GM18868 (cell line): ENCODE measurements around the gene KRTDAP.
"Not testable (repeated sequence)": the region's sequence is repeated elsewhere in the genome, so short reads cannot be mapped to it uniquely, and the experiment has no call there.

Experiments
- ATAC-seq: cut with Tn5 transposase; IDR thresholded peaks from one replicate; pipeline ENCODE4 v1.9.1; 2021; ENCODE audit warnings: mild to moderate bottlenecking, moderate library complexity; ENCODE audit not compliant: unreplicated experiment

KRTDAP gene

DNA sequence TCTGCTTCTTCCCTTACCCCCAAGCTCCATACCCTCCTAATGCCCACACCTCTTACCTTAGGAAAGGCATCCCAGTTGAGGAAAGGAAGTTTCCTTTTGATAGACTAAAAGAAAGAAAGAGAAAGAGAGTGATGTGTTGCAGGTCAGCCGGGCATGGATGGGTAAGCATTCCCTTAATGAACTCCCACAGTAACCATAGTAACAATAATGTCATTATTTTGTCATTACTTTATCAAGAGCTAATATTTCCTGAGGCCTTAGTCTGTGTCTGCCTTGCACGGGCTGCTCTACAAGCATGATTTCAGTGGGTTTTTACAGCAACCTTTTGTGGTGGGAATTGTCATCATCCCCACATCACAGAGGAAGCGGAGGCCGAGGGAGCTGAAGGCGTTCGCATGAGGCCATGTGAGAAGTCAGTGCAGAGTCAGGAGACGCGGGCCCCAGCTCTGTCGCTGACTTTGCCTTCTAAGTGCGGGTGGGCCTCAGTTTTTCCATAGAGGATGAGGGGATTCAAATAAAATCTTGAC is 2.5 kb downstream of the KRTDAP start:
- ATAC-seq, result no peak

DNA sequence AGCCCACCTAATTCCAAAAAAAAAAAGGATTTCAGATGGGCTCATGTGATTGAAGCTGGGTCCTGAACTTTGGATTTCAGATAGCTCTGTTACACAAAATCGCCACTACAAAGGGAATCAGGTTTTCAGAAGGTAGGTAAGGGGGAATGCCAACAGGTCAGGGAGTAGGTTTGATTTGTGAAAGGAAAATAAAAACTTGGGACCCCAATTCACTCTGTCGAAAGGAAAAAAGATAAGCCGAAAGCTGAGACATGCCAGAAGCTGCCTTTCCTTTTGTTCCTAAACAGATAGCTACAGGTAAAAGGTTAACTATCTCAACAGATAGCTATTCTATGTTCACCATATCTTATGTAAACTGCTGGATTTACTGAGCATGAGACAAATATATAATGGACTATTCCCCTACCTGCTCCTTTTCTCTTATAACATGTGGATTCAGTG is 4.0 kb downstream of the KRTDAP start:
- no peak for ATAC-seq

DNA sequence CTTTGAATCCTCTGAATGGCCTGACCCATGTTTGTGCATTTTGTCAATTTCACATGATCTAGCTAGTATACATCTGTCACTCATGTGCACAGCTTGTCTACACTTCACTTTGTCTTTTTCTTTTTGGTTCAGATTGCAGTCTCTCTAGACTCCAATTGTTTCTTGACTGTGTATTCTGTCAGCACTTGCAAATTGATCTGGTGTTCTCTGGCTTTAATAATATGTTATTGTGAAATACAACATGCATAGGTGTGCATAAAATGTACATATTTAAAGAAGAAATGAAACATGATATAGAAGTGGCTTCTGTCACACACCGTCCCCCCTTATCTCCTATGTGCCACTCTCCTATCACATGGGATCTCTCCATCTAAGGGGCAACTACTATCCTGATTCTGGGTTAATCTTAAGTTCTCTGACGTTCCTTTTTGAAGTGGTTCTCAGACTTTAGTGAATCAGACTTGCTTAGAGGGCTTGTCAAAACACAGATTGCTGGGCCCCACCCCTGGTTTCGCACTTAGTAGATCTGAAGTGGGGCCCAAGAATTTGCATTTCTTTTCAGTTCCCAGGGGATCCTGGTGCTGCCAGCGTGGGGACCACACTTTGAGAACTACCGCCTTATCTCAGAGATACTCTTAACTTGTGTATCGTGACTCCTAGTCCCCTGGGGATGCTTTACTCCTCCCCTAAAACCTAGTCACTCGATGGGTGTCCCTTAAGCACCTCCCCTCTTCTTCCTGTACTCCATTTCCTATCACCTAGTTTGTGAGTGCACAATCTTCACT is 5.8 kb downstream of the KRTDAP start:
- ATAC-seq, result peak; percentile 49

DNA sequence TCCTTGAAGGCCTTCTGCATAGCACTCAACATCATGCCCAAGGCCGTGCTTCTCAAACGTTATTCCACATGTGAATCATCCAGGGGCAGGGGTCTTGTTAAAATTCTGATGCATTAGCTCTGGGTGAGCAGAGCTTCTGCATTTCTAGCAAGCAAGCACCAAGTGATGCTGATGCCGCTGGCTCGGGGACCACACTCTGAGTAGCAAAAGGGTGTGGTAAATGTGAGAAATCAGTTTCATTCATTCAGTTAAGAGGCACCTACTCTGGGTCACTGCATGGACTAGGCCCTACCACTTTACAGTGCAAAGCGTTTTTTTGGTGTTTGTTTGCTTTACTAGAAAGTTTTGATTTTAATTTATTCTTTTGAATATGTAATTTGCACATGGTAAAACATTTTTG is 7.2 kb downstream of the KRTDAP start:
- no peak for ATAC-seq

DNA sequence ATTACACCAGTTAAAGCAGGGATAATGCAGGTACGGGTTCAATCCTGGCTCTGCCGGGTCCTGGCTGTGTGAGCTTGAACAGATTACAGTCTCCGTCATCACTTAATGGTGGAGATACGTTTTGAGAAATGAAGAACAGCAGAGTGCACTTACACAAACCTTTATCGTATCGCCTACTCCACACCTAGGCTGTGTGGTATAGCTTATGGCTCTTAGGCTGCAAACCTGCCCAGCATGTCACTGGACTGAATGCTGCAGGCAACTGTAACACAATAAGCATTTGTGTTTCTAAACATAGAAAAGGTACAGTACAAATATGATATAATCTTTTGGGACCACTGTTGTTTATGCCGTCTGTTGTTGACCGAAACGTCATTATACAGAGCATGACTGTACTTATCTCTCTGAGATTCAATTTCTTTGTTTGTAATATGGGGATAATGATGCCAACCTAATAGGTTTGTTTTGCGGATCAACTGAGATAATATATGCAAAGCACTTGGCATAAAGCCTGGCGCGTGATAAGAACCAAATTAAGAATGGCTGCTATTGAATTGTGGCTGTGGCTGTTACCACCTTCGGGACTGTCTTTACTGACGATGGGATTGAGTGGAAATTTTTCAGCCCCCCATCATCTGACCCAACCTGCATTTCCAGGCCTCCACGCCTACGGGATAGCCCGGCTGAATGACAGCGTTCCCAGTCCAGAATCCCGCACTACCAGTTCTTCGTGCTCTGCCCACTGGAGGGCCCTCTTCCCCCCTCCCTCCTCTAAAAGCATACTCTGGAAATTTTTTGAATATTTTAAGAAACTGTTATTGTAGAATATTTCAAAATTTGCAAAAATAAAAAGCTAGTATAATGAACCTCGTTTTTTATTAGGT is 11.2 kb downstream of the KRTDAP start:
- no peak for ATAC-seq

DNA sequence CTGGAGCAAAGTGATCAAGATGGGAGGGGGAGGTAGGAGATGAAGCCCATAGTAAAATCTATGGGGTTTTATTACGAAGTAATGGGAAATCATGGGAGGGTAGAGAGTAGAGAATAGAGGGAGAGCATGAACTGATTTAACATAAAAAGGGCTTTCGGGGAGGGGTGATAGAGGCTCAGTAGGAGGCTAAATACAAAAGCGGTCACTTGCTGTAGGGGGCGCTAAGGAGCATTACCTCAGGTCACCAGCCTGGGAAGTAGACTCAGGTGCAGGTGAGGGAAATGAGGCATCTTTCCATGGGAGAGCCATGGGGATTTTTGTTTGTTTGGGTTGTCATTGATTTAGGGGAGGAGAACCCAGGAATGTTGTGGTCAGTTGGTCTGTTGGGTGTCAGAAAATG is 14.1 kb downstream of the KRTDAP start:
- ATAC-seq, result no peak

DNA sequence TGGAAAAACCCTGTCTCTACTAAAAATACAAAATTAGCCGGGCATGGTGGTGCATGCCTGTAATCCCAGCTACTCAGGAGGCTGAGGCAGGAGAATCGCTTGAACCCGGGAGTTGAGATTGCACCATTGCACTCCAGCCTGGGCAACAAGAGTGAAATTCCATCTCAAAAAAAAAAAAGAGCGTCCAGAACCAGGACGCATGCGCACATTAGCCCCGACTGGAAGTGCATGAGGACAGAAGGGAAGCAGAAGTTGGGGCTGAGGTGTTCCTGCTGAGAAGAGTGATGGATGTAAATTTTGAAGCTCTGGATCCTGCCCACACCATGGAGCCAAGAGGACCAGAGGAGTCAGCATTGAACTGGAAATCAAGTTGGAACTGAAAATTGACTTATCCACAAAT is 15.7 kb downstream of the KRTDAP start:
- ATAC-seq, result not testable (repeated sequence)

DNA sequence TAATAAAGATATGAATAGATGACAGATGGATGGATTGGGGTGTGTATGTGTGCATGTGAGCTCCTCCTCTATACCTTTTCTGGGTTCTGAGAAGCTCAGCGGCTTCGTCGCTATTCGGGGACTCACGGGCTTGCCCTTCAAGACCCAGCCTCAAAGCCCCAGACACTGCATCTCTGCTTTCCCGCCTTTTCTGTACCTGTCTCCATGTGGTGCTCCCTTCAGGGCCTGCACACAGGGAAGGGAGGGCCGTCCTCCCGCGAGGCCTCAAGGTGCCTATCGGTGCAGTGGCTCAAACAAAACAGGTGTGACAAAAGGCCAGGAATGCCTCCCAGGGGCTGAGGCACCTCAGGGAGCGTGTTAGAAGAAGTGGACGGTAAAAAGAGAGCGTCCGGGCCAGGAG is 16.2 kb downstream of the KRTDAP start:
- ATAC-seq, result no peak

DNA sequence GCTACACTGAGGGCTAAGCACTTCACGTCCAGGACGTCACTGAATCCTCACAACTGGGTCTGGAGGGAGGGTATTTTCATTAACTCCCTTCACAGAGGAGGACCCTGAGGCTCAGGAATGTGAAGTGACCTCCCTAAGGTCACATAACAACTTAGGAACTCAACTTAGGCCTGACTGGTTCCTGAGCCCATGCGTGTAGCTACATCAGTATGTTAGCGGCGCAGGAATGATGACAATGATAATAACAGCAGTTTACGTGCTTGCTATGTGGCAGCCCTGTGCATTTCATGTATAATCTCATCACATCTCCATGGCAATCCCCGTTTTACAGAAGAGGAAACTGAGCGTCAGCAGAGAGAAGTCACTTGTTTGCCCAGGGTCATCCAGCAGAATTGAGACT is 18.3 kb downstream of the KRTDAP start:
- ATAC-seq, result no peak

DNA sequence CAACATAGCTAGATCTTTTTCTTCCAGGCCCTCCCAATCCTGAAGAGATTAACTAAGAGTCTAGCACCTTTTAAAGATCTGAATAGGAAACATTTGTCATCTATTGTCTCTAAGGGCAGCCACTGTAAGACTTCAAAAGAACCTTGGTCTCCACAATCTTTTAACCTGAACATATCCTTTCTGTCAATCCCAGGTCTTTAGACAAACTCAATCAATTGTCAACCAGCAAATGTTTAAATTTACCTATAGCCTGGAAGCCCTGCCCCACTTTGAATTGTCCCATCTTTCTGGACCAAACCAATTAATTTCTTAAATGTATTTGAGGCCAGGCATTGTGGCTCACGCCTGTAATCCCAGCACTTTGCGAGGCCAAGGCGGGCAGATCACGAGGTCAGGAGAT is 19.2 kb downstream of the KRTDAP start:
- ATAC-seq, result not testable (repeated sequence)

DNA sequence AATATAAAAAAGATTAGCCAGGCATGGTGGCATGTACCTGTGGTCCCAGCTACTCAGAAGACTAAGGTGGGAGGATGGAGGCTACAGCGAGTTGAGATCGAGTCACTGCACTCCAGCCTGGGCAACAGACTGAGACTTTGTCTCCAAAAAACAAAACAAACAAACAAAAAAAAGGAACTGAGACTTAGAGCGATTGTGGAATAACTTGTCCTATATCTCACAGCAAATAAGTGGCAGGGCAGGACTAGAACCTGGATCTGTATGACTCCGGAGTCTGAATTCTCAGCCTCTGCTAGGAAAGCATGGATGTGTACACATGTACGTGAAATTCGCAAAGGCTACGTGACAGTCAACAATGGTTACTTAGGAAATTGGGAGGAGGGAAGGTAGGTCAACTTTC is 20.1 kb downstream of the KRTDAP start:
- ATAC-seq, result no peak

DNA sequence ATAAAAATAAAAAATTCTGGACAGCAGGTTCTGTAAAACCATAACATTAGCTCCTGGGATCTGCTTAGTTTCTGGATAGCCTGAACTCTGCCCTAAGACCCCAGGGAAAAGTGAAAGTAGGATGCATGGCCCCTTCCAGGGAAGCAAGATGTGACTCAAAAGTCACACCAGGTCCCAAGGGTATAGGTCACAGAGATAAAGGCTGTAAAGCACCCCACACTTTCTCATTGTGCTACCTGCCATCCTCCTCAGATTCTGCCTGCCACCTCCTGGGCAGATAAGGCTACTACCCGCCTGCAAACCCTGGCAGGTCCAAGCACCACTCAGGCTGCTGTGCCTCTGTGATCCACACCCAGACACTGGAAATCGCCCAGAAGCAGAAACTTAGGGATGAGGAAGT is 21.6 kb downstream of the KRTDAP start:
- peak; percentile 55 for ATAC-seq

DNA sequence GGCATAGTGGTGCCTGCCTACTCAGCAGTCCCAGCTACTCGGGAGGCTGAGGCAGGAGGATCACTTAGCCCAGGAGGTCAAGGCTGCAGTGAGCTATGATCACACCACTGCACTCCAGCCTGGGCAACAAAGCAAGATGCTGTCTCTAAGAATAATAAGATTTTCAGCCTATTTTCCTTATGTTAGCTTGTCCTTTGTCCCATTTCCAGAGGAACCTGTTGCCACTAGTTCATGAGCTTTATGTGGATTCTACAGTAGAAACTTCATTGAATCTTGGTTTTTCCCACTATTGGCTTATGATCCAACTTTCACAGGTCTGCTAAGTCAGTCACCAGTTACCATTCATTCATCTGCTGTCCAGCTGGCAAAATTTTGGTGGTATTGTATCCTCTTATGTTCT is 24.0 kb downstream of the KRTDAP start:
- ATAC-seq, result no peak

DNA sequence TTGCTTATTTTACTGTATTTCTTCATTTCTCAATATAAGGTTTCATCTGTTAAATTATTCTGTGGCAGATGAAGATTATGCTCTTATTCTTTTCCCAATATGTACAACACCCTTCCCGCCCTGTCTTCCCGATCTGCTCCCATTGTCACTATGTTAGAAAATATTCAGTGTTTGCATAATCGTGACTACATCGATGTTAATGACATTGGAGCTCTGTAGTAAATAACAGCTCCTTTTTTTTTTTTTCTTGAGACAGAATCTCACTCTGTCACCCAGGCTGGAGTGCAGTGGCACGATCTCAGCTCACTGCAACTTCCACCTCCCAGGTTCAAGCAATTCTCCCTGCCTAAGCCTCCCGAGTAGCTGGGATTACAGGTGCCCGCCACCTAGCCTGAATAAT is 27.3 kb downstream of the KRTDAP start:
- ATAC-seq, result not testable (repeated sequence)

DNA sequence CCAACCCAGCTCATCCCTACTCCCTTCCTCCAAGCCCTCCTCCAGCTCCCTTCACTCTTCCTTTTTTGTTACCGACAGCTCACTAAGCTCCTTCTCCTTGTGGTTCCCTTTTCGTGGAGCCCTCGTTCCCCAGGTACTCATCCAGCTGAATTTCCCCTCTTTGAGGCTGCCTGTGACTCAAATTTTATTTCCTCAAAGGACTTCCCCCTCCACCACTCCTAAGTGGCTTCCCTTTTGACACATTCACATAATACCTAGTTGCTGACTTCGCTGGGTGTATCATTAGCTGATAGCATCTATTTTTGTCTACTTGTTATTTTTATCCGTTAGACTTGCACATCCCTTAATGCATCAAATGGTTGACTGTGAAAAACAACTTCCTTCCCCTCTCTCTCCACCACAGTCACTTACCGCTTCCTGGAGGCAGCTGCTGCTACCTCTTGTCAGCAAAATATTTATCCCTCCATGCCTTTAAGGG is 27.7 kb downstream of the KRTDAP start:
- peak; percentile 64 for ATAC-seq

DNA sequence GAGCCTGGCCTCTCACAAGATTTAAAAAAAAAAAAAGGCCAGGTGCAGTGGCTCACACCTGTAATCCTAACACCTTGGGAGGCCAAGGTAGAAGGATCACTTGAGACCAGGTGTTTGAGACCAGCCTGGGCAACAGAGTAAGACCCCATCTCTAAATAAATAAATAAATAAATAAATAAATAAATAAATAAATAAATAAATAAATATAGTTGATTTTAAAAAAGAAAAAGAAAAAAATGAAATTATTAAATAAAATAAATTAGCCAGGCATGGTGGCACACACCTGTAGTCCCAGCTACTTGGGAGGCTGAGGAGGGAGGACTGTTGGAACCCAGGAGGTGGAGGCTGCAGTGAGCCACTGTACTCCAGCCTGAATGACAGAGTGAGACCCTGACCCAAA is 28.5 kb downstream of the KRTDAP start:
- ATAC-seq, result not testable (repeated sequence)

DNA sequence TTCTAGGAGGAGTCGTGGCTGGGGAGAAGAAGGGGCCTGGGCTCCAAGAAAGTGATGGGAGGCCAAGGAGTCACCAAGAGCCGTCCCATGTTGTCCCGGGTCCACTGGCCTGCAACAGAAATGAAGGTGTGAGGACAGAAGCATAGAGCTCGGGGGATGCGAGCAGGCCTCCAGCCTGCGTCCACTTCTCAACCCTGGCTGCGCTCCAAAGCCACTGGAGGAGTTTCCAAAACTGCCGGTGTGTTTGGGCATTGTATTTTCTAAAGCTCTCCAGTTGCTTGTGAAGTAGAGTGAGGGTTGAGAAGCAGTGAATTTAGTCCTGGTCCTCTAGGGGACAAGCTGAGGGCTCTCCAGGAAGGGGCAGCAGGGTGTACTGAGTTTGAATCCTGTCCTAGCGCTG is 29.2 kb downstream of the KRTDAP start:
- no peak for ATAC-seq

DNA sequence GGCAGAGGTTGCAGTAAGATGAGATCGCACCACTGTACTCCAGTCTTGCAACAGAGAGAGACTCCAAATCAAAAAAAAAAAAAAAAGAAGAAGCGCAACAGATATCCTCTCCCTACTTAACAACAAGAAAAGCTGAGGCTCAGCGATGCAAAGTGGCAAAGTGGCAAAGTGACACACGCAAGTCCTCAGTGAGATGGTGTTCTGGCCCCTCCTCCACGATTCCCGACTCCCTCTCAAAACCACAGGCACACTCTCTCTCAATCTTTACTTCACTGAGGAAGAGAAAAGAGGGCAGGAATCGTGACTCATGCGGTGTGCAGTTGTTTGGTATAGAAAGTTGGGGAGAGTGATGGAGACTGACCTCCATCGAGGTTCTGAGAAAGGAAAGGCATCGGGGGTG is 29.7 kb downstream of the KRTDAP start:
- ATAC-seq, result no peak

DNA sequence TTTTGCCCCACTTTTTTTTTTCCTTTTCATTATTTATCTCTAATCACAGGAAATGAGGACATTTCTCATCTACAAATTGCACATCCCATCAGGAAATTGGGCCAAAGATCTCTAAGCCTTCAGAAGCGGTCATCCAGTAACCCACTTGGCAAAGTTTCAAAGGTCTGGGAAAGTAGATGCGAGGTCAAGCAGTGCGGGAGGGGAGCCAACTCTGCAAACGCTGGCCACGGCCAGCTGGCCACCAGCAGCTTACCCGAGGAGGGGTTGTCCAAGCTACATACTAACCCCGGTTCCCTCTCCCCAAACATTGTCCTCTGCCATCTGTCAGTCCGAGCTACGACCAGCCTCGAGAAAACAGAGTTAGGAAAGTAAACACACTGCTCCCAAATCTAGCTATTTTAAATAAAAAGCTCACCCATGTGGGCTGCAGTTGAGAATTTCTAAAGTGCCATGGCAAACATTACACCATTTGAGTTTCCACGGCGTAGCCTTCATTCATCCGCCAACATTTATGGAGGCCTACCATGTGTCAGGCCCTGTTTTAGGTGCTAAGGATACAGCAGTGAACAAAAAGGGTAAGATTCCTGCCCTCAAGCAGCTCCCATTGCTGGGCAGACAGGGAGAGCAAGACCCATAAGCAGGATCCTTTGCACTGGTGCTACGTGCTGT is 30.7 kb downstream of the KRTDAP start:
- no peak for ATAC-seq

DNA sequence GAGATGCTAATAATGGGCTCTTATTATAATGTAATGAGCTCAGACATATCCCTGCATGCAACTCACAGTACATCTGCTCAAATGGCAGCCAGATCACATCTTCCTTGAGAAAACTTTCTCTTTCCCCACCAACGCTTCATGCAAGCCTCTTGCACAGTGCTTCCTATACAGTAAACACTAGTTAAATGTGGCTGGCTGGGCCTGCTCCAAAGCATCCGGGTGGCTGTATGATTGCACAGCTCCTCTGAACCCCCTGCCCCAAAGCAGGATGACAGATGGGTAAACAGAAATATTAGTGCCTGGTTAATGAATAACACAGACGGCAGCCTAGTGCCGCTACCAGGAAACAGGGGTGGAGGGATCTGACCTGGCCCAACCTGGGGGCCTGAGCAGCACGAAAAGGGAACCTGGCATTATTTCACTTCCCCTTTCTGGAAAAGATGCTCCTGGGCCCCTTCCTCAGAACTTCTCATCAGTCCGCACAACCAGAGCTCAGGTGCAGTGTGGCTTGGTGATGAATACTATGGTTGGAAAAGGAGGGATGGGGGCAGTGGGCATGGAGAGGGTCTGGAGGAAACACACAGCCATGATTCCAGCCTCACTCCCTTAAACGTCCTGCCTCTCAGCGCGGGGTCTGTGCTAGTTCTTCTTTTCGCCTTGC is 31.4 kb downstream of the KRTDAP start:
- ATAC-seq, result no peak

DNA sequence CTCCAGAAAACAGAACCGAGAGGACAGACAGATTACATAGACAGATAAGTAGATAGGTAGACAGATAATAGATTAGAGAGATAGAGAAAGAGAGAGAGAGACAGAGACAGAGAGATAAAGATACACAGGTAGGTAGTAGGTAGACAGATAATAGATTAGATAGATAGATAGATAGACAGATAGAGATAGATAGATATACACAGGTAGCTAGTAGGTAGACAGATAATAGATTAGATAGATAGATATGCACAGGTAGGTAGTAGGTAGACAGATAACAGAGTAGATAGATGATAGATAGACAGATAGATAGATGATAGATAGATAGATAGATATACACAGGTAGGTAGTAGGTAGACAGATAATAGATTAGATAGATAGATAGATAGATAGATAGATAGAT is 32.1 kb downstream of the KRTDAP start:
- ATAC-seq, result no peak
